ENCODE measurements around the gene LCN2. TPM values are rescaled to one million over a fixed set of nuclear protein-coding genes. Genes with fewer than 3 reads are reported as not detected.

Gene LCN2
- total RNA-seq, 4 donors from 2014 or later = 0.98 to 2.6 TPM; not detected in 2

GRCh38 chr9:128142596-128142995, 6.7 kb upstream of the LCN2 start:
- TF ChIP-seq POLR2A (IDR thresholded peaks at IDR 0.05) (no peak), CTCF (IDR thresholded peaks at IDR 0.05) (no peak)
- Histone ChIP-seq H3K27me3 (no peaks in the 10 kb centered on the region), H3K9me3 (no peaks in the 10 kb centered on the region), H3K36me3 (no peaks in the 10 kb centered on the region), H3K4me3 (no peak overlapping the region), H3K27ac (no peak overlapping the region), H3K4me1 (no peaks in the 10 kb centered on the region)
- DNase-seq = no peak
- intact Hi-C loops (cut with DNase I; ENCODE audit: low total_unique reads) = no loop called here

DNA sequence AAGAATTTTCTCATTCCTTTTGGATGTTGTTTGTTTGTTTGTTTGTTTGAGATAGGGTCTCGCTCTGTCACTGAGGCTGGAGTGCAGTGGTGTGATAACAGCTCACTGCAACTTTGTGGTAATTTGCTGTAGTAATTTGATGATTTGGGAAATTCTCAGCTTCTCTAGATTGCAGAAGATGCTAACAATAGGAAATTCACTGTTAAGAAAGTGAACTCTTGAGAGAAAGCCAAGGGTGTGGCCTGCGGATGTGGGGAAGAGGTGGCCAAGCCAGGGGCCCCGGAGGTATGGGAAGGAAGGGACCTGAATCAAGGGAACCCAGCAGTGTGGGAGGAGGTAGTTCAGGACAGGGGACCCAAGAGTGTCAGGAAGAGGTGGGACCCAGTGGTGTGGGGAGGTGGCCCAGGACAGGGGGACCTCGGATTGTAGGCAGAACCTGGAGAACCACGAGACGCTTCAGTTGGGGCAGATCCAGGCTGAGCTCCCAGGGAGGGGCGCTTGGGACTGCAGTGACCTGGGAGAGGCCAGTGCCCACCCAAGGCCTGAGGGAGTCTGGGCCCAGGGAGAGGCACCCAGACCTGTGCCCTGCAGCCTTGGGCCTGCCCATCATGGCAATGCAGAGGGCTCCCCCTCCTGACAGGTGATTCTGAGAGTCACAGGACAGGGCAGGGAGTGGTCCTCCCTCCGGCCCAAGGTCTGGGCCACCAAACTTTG, 5.6 kb upstream of the LCN2 start:
- DNase-seq = no peak
- Histone ChIP-seq H3K4me3 (no peak overlapping the region), H3K36me3 (no peaks in the 10 kb centered on the region), H3K27ac (no peak overlapping the region), H3K9me3 (no peaks in the 10 kb centered on the region), H3K27me3 (no peaks in the 10 kb centered on the region), H3K4me1 (no peaks in the 10 kb centered on the region)
- intact Hi-C loops (cut with DNase I; ENCODE audit: low total_unique reads) = no loop called here
- TF ChIP-seq CTCF (IDR thresholded peaks at IDR 0.05) (no peak), POLR2A (IDR thresholded peaks at IDR 0.05) (no peak)

DNA sequence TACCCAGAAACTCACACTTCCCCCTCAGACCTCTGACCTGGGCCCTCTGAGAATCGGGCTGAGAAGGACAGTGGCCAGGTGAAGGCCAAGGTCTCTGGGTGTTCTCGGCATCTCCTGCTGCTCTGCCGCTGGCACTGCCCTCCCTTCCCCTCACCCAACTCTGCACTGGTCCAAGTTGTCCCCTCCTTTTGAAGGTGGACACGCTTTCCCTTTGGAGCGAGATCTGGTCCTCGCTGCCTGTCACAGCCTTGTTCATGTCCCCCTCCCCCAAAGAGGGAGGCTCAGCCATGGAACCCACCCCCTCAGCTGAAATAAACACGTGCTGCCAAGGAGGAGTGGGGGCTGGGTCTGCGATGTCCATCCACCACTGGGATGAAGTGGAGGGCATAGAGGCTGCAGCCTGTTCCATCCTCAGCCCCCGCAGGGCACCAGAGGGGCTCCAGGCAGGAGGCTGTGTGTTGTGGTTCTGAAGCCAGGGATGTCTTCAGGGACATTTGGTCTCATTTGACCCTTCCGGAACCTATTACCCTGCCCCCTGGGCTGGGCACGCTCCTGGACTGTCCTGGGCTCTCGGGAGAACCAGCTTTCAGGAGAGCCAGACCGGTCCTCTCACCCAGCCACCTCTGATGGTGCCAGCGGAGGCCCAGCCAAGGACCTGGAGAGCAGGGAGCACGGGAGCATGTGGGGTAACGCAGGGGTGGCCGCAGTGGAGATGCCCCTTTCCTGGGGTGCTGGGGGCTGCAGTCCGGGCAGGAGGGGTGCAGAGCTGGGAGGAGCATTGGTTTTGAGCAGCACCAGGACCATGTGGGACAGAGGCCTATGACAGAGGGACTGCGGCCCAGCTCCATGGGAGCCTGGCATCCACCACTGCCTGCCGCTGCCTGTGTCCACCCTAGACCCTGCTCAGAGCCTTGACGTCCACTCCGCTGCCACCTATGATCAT, 4.7 kb upstream of the LCN2 start:
- TF ChIP-seq POLR2A (IDR thresholded peaks at IDR 0.05) = no peak
- TF ChIP-seq CTCF (IDR thresholded peaks at IDR 0.05) = no peak
- Histone ChIP-seq H3K4me3 (no peak overlapping the region), H3K27ac (no peak overlapping the region), H3K36me3 (no peaks in the 10 kb centered on the region), H3K4me1 (no peaks in the 10 kb centered on the region), H3K27me3 (no peaks in the 10 kb centered on the region), H3K9me3 (no peaks in the 10 kb centered on the region)
- intact Hi-C loops (cut with DNase I; ENCODE audit: low total_unique reads) = no loop called here
- DNase-seq = no peak

DNA sequence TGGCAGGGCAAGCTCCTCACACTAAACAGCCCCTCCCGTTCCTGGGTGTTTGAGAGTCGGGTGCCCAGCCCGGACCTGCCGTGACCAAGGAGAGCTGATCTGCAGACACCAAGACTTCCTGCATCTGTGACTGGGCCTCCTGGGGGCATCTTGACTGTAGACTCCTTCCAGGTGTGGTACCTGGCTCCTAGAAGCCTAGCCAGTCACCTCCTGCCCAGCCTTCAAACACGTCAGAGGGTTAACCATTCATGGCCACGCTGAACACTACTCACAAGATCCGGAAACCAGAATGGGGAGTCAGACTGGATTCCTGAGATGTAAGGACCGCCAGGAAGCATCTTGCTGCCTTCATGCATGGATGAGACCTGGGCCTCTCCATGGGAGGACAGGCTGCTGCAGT, 3.7 kb upstream of the LCN2 start:
- Histone ChIP-seq H3K9me3 (no peaks in the 10 kb centered on the region), H3K4me3 (no peak overlapping the region), H3K4me1 (no peaks in the 10 kb centered on the region), H3K36me3 (no peaks in the 10 kb centered on the region), H3K27ac (no peak overlapping the region), H3K27me3 (no peaks in the 10 kb centered on the region)
- TF ChIP-seq POLR2A (IDR thresholded peaks at IDR 0.05) = no peak
- no peak for TF ChIP-seq CTCF (IDR thresholded peaks at IDR 0.05)
- DNase-seq = no peak
- intact Hi-C loops (cut with DNase I; ENCODE audit: low total_unique reads) = no loop called here

GRCh38 chr9:128145951-128146351, 3.3 kb upstream of the LCN2 start:
- no peak for DNase-seq
- no peaks in the 10 kb centered on the region for H3K27me3 ChIP-seq

More at GRCh38 chr9:128145951-128146351, 3.3 kb upstream of the LCN2 start:
- Histone ChIP-seq H3K4me3 (no peak overlapping the region), H3K4me1 (no peaks in the 10 kb centered on the region), H3K9me3 (no peaks in the 10 kb centered on the region), H3K36me3 (no peaks in the 10 kb centered on the region), H3K27ac (no peak overlapping the region)
- TF ChIP-seq POLR2A (IDR thresholded peaks at IDR 0.05) = no peak
- no peak for TF ChIP-seq CTCF (IDR thresholded peaks at IDR 0.05)
- intact Hi-C loops (cut with DNase I; ENCODE audit: low total_unique reads) = no loop called here
